ENCODE measurements around the gene LMNA. TPM values are rescaled to one million over a fixed set of nuclear protein-coding genes. Genes with fewer than 3 reads are reported as not detected.

The LMNA gene
- total and polyA plus RNA-seq, 10 of the 15 experiments (the other 5 are each of a cell fraction or from before 2014, with no cell fraction given) = 0.42 to 334 (median 81.1) TPM

DNA sequence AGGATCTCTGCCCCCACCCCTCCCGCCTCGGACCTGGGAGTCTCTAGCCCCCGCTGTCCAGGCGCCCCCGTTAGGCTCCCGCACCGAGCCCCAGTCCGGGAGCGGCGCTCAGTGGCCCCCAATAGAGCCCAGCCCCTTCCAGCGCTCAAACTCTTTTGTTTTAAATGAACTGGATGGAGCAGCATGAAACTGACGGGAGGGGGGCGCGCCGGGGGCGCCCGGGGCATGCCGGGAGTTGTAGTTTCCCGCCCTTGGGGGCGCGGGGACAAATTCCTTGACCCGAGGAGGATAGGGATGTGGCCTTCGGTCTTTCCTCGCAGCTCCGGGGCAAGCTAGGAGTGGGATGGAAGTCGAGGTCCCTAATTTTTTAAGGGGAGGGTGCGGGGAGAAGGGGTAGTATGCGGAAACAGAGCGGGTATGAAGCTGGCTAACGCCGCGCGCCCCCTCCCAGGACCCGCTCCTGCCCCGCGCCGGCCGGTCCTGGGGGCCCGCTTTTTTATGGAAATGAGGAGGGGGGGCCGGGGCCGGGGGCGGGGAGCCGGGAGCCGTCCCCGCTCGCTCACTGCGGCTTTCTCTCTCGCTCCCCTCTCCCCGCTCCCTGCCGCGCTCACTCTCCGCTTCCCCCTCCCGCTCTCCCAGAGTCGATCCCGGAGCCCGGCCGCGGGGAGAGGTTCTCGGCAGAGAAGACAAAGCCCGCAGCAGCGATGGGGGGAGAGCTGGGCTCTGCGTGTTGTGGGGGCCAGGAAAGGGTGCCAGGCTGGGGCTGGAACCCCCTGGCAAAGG, 32.0 kb upstream of the LMNA start, which contains the start of gene MEX3A (continued):
- TF ChIP-seq ATF3 (IDR thresholded peaks at IDR 0.05; ENCODE audit: borderline replicate concordance, extremely low read depth, low read depth, low read length) = no peak
- TF ChIP-seq GABPA (IDR thresholded peaks at IDR 0.05; ENCODE audit: low read depth) = no peak
- no peak for TF ChIP-seq ZNF274 (IDR thresholded peaks at IDR 0.05; ENCODE audit: insufficient read depth, insufficient read length)
- TF ChIP-seq, protein P1, sequence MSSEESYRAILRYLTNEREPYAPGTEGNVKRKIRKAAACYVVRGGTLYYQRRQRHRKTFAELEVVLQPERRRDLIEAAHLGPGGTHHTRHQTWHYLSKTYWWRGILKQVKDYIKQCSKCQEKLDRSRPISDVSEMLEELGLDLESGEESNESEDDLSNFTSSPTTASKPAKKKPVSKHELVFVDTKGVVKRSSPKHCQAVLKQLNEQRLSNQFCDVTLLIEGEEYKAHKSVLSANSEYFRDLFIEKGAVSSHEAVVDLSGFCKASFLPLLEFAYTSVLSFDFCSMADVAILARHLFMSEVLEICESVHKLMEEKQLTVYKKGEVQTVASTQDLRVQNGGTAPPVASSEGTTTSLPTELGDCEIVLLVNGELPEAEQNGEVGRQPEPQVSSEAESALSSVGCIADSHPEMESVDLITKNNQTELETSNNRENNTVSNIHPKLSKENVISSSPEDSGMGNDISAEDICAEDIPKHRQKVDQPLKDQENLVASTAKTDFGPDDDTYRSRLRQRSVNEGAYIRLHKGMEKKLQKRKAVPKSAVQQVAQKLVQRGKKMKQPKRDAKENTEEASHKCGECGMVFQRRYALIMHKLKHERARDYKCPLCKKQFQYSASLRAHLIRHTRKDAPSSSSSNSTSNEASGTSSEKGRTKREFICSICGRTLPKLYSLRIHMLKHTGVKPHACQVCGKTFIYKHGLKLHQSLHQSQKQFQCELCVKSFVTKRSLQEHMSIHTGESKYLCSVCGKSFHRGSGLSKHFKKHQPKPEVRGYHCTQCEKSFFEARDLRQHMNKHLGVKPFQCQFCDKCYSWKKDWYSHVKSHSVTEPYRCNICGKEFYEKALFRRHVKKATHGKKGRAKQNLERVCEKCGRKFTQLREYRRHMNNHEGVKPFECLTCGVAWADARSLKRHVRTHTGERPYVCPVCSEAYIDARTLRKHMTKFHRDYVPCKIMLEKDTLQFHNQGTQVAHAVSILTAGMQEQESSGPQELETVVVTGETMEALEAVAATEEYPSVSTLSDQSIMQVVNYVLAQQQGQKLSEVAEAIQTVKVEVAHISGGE (CRISPR knock-in tag; IDR thresholded peaks at IDR 0.05) = no peak
- peak; percentile 77 for TF ChIP-seq CREB1 (IDR thresholded peaks at IDR 0.05; ENCODE audit: low read depth)
- TF ChIP-seq POLR2AphosphoS5 (IDR thresholded peaks at IDR 0.05; ENCODE audit: low read length) = no peak
- no peak for TF ChIP-seq RCOR1 (conservative IDR thresholded peaks at IDR 0.05; ENCODE audit: low read depth, low read length)
- TF ChIP-seq ZNF622 (IDR thresholded peaks at IDR 0.05) = no peak
- TF ChIP-seq, protein P2, sequence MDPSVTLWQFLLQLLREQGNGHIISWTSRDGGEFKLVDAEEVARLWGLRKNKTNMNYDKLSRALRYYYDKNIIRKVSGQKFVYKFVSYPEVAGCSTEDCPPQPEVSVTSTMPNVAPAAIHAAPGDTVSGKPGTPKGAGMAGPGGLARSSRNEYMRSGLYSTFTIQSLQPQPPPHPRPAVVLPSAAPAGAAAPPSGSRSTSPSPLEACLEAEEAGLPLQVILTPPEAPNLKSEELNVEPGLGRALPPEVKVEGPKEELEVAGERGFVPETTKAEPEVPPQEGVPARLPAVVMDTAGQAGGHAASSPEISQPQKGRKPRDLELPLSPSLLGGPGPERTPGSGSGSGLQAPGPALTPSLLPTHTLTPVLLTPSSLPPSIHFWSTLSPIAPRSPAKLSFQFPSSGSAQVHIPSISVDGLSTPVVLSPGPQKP (IDR thresholded peaks at IDR 0.05; ENCODE audit: low read depth, low read length) = no peak
- TF ChIP-seq JUNB (IDR thresholded peaks at IDR 0.05) = no peak
- TF ChIP-seq RAD51 (IDR thresholded peaks at IDR 0.05) = no peak
- TF ChIP-seq TCF12 (IDR thresholded peaks at IDR 0.05; ENCODE audit: low read depth, low read length) = no peak
- no peak for TF ChIP-seq CHD4 (IDR thresholded peaks at IDR 0.05)
- TF ChIP-seq MYC (IDR thresholded peaks at IDR 0.05; ENCODE audit: insufficient read depth, insufficient read length, insufficient replicate concordance, low read length, severe bottlenecking) = no peak
- peak; percentile 44; the same call in 1 of the 2 replicates for TF ChIP-seq NKRF (conservative IDR thresholded peaks at IDR 0.05)
- no peak; the same call in 1 of the 2 replicates for TF ChIP-seq FOXK2 (IDR thresholded peaks at IDR 0.05)
- TF ChIP-seq PML (IDR thresholded peaks at IDR 0.05; ENCODE audit: low read length) = no peak
- no peak for TF ChIP-seq IRF5 (IDR thresholded peaks at IDR 0.05; ENCODE audit: borderline replicate concordance)
- TF ChIP-seq MLLT1 (IDR thresholded peaks at IDR 0.05) = no peak
- no peak for TF ChIP-seq BHLHE40 (IDR thresholded peaks at IDR 0.05; ENCODE audit: borderline replicate concordance in 1 of 2, low read depth in 2 of 2, low read length in 1 of 2)

Measured in GM12878 (cell line).